AG09319 (cell line): ENCODE measurements around the gene CIAO3.
A peak's percentile ranks its signal among the peaks of the same experiment; 100 is the strongest.

Experiments used
- DNase-seq: peaks from one replicate; pipeline ENCODE4 v3.0.0-alpha.2; 2010; ENCODE audit warnings: low read depth; ENCODE audit errors: extremely low read depth
- CTCF ChIP-seq: IDR thresholded peaks from 2 replicates; pipeline ENCODE4 v1.5.1; 2011; ENCODE audit warnings: low read depth, mild to moderate bottlenecking, inconsistent platforms, low read length, moderate library complexity

Gene CIAO3

GRCh38 chr16:682493-683395 is 58.1 kb downstream of the CIAO3 start:
- no peak for DNase-seq
- TF ChIP-seq CTCF: no peak

GRCh38 chr16:681746-682427 is 58.9 kb downstream of the CIAO3 start:
- DNase-seq: no peak
- no peak for TF ChIP-seq CTCF

GRCh38 chr16:680967-681745 is 59.6 kb downstream of the CIAO3 start:
- DNase-seq: no peak
- peak; percentile 19; the same call in 1 of the 2 replicates for TF ChIP-seq CTCF

GRCh38 chr16:680625-680945 is 60.2 kb downstream of the CIAO3 start:
- no peak for TF ChIP-seq CTCF
- no peak for DNase-seq

- peak; percentile 65 for DNase-seq
- no peak for TF ChIP-seq CTCF
Observed at GRCh38 chr16:679814-680624, 60.8 kb downstream of the CIAO3 start, which contains the start of gene STUB1. TSS of gene STUB1 (plus strand) at chr16:680410. CDS start at chr16:680526, 116 bp downstream.
